ENCODE data around the gene RPL19. TPM values are rescaled to one million over a fixed set of nuclear protein-coding genes. Genes with fewer than 3 reads are reported as not detected.
A peak's percentile ranks its signal among the peaks of the same experiment; 100 is the strongest.
"Not testable (repeated sequence)": the region's sequence is repeated elsewhere in the genome, so short reads cannot be mapped to it uniquely, and the experiment has no call there.

Gene RPL19
- polyA plus RNA-seq (2012; ENCODE audit: insufficient read depth, insufficient read length), result 3,873 TPM

DNA sequence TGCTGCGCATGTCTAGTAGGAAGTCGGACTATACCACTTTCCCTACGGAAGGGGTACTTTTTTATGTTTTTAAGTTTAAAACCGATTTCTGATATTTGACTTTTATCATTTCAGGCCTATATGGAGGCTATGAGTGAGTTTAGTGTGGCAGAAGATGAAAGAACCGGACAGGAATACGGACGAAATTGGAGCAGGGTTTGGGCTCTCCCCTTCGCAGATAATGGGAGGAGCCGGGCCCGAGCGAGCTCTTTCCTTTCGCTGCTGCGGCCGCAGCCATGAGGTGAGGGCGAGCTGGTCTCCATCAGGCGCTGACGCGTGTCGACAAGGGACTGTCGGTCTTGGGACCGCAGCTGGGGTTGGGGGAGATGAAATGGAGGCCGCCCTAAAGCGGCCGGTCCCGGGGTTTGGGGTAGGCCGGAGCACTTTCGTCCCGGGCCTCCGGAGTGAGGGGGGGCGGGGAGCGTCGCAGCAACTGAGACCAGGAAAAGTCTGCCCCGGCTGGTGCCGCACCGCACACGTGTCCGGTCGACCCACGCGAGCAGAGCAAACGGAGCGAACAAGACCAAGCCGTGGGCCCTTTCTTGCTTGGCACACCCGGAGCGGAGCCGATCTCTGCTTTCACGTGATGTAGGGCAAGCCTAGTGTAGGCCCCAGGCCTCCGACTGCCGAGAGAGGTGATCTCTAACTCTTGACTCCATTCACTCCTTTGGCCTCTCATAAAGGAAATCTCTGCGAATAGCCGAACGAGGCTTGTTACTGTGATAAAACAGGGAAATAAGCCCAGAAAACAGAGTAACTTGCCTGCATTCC, at the start of gene RPL19:
Gene RPL19 (plus strand): TSS at position 214 of the 810 bp plus-strand sequence. CDS start 62 bp downstream, at position 276.
- H3K4me3 ChIP-seq (ENCODE audit: low read length), result peak within 1 kb of the TSS; percentile 100
- no peak for DNase-seq (ENCODE audit: low read depth, low spot score)

DNA sequence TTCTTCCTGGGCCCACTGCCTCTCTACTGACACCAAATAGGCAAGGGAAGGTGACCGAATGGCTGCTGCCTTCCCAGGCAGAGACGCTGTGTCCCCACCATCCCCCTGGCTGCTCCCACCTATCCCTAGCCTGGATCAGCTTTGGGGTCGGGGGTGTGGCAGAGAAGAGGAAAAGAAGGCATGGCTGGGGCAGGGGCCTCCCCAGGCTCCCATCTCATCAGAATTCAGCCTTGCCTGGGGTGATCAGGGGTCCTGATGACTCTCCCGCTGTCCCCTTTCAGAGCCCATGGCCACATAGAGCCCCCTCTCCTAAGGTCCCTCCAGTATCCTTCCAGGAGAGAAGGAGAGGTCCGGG, 49.3 kb upstream of the RPL19 start:
- H3K4me3 ChIP-seq (ENCODE audit: low read length), result no peak overlapping the region
- DNase-seq (ENCODE audit: low read depth, low spot score), result no peak

DNA sequence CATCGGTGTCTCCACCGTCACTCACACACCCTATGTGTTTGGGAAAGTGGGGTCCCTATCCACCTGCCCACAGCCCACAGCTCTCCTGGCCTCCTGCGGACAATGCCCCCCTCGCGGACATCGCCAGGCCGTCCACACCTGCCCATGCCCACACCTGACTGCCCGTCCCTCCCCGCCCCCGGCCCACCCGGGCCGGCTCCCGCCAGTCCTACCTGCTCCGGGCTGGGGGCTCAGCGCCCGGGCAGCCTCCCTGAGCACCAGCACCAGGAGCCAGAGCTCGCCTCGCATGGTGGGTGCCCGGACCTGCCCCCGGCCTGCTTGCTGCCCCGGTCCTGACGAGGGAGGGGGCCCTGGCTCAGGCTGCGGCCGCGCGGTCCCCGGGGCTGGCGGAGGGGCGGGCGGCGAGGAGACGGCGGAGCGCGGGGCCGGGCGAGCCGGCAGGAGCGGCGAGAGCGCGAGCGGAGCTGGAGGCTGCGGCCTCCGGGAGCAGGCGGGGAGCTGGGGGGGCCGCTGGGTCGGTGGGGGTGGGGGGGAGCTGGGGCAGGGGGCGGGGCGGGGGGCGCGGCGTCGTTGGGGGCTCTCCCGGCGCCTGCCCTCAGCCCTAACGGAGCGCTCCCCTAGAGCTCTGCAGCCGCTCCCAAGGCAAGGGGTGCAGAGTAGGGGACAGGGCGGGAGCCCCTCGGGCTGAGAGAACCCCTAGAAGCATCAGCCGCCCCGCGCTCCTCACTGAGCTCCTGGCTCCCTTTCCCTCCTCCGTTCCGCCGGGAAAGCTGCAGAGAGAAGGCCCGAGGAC, 48.7 kb upstream of the RPL19 start, which contains the start of gene PLXDC1:
Gene PLXDC1 (minus strand): TSS at position 488 of the 793 bp plus-strand sequence. CDS start 200 bp downstream, at position 288.
- DNase-seq (ENCODE audit: low read depth, low spot score), result no peak
- H3K4me3 ChIP-seq (ENCODE audit: low read length), result peak within 1 kb of the TSS; percentile 74

DNA sequence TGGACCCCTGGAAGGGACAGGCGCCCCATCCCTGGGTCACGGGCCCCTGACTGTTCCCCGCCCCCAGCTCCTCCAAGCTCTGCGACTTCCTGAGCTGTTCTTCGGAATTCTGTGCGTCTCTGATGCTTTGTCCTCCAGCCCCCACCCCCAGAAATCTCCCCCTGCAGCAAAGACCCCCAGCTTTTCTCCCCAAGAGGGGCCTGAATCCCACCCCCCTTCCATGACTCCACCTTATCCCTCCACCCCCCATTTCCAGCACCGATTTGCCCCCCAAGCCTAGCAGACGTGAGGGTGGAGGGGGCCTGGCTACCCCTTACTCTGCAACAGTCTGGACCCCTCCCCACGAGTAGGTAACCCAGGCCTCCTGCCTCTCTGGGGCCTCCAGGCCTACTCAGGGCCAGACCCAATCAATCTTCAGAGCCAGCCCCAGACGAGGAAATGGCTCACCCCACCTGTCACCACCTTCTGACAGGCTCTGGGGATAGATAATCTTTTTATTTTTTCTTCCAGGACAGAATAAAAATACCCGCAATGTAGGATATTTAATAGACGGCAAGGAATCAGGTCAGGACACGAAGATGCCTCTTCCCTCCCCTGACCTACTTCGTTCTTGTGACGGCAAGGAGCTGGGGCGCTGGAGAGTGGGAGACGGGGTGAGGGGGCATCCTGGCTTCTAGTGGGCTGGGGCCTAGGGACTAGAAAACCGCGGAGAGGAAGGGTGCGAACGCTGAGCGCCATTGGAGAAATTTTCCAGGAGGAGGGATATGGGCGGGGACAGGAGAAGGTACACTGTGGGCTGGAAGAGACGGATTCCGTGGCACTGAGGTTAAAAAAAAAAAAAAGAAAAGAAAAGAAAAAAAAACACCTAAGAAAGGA, 47.9 kb upstream of the RPL19 start:
- DNase-seq (ENCODE audit: low read depth, low spot score), result no peak
- peak overlapping the region; percentile 74 for H3K4me3 ChIP-seq (ENCODE audit: low read length)

DNA sequence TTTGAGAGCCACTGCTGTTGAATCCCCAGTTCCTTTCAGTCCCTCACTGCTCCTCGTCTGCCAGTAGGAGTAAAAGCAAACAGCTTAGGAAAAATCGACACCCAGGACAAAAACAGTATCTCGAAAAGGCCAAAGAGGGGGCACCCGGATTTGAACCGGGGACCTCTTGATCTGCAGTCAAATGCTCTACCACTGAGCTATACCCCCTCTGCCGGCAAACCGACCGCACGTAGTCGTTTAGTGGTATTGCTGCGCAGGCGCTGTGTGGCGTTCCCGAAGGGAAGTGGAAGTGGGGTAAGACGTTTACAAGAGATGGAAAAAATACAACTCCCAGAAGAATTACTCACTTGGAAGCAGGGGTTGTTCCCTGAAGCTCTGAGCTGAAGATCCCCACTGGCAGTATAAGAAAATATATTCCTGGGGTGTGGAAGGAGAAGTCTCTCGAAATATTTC, 46.5 kb upstream of the RPL19 start:
- peak overlapping the region; percentile 74 for H3K4me3 ChIP-seq (ENCODE audit: low read length)
- DNase-seq (ENCODE audit: low read depth, low spot score), result peak; percentile 80

DNA sequence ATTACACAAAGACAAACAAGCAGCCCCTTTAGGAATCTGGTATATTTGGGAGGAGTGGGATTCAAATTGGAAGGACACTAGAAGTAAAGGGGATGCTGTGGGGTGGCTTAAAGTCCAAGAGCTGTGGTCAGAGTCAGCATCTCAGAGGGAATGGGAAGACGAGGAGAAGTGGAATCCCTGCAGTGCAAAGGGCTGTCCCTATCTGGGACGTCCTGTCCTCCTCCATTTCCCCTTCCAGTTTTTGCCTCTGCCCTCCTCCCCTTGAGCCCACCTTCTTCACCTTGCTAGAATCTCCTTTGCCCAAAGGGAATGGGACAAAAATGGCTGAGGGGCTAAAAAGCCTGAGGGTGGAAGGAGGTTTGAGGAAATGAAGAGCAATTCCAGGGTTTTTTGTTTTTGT, 44.4 kb upstream of the RPL19 start:
- no peak for DNase-seq (ENCODE audit: low read depth, low spot score)
- H3K4me3 ChIP-seq (ENCODE audit: low read length), result no peak overlapping the region

DNA sequence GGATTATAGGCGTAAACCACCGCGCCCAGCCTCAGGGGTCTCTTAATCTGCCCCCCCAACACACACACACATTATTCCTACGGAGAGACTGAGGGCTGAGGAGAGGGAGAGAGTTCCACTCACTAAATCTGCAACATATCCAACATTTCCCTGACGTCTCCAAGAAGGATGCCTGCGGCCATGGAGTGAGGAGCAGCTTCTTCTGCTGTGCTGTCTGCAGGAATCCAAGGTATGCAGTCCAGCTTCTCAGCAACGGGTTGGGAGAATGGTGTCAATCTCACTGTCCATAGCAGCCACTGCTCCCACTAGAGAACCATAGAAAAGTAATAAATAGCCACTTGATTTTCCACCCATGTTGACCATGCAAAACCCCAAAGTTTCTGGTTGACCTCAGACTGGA, 43.6 kb upstream of the RPL19 start:
- H3K4me3 ChIP-seq (ENCODE audit: low read length), result no peak overlapping the region
- no peak for DNase-seq (ENCODE audit: low read depth, low spot score)

DNA sequence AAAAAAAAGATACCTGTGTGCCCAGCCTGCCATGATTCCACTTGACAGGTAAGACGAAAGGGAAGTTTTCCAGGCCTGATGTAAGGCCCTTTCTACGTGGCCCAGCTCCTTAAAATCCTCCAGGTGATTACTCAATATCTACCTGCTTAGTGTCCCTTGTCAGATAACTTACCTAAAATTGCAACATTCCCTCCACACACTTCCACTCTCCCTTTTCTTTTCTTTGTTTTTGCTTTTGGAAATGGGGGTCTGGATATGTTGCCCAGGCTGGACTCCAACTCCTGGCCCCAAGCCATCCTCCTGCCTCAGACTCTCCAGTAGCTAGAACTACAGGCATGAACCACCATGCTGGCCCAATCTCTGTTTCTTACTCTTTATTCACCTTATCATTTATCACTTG, 41.5 kb upstream of the RPL19 start:
- H3K4me3 ChIP-seq (ENCODE audit: low read length), result no peak overlapping the region
- DNase-seq (ENCODE audit: low read depth, low spot score), result no peak

DNA sequence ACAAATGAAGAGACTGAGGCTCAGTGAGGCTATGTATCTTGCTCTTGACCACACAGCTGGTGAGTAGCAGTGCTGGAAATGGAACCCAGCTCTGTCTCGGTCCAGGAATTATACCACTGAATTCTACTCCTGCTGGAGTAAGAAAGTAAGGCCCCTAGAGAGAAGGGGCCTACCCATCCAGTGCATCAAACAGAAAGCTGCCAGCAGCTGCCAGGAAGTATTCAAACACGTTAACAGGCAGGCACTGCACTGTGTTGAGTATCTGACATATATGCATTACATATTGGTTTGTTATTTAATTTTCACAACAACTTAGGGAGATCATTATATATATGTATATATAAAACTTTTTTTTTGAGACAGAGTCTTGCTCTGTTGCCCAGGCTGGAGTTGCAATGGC, 38.1 kb upstream of the RPL19 start:
- no peak overlapping the region for H3K4me3 ChIP-seq (ENCODE audit: low read length)
- DNase-seq (ENCODE audit: low read depth, low spot score), result peak; percentile 61

DNA sequence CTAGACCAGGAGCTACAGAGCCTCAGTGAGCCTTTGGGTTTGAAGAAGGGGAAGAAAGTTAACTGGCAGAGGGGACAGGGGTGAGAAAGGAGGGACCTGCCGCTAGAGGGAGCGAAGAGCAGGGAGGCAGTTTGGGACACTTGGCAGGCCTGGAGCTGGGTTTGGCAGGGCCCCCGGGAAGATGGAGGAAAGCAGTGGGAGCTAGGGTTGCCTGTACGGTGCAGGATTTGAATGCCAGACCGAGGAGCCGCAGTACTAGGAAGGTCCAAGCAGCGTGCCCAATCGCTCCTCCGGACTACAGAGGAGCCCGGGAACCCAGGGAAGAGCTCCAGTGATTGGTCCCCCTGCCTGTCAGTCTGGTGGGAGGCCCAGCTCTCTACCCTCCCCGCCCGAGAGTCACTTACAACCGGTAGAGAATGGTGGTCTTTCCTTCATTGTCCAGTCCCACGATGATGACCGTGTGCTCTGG, 35.4 kb upstream of the RPL19 start:
- H3K4me3 ChIP-seq (ENCODE audit: low read length), result peak overlapping the region; percentile 31
- DNase-seq (ENCODE audit: low read depth, low spot score), result peak; percentile 80

DNA sequence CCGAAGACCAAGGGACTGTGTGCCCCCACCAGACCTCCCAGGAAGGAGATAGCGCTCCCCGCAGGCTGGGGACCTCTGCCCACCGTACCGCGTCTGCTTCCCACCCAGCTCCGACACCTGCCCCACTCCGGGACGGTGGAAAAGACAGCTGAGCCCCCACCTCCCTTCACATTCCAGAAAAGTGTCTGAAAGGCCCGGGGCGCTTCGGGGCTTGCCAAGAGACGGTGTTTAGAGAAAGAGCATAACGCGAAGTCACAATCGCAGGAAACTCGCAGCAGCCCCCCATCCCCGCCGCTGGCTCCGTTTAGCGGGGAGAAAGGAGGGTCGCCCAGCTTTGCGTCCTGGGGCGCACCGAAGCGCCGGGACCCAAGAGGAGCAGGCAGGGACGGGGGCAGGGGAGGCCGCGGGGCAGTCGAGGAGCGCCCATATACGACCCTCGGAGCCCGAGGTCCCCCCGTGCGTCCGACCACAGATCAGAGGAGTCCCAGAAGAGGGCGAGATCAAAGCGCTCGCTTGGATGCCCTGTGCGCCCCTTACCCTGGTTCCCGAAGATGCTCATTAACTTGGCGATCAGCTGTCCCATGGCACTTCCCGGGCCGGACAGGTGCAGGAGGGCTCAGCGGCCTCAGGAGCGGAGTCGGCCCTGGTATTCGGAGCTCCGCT, 34.8 kb upstream of the RPL19 start:
- no peak overlapping the region for H3K4me3 ChIP-seq (ENCODE audit: low read length)
- DNase-seq (ENCODE audit: low read depth, low spot score), result no peak

DNA sequence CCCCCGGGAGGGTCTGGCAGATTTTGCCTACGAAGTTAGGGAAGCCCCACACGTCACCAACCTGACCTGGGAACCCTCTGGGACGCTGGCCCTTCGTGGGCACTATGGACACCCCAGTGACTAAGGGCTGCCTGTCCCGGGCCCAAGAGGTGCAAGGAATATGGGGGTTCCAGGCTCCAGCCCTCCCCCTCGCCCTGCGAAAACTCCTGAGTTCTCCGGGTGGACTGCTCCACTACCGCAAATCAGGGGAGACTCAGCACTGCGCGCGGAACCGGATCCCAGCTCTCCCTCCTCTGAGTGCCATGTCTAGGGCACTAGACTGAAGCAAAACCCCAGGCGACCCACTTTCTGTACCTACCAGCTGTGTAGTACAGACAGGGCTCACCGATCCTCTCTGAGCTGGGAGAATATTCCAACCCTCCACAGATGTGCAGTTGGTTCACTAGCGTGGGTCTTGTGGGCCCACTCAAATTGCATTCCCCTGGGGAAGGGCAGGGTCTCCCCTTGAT, 34.2 kb upstream of the RPL19 start, which contains the start of gene ARL5C:
Gene ARL5C (minus strand): TSS at position 321 of the 509 bp plus-strand sequence. CDS start 401 bp downstream, outside the sequence.
- H3K4me3 ChIP-seq (ENCODE audit: low read length), result no peak within 1 kb of the TSS; the same call in 1 of the 2 replicates
- no peak for DNase-seq (ENCODE audit: low read depth, low spot score)

DNA sequence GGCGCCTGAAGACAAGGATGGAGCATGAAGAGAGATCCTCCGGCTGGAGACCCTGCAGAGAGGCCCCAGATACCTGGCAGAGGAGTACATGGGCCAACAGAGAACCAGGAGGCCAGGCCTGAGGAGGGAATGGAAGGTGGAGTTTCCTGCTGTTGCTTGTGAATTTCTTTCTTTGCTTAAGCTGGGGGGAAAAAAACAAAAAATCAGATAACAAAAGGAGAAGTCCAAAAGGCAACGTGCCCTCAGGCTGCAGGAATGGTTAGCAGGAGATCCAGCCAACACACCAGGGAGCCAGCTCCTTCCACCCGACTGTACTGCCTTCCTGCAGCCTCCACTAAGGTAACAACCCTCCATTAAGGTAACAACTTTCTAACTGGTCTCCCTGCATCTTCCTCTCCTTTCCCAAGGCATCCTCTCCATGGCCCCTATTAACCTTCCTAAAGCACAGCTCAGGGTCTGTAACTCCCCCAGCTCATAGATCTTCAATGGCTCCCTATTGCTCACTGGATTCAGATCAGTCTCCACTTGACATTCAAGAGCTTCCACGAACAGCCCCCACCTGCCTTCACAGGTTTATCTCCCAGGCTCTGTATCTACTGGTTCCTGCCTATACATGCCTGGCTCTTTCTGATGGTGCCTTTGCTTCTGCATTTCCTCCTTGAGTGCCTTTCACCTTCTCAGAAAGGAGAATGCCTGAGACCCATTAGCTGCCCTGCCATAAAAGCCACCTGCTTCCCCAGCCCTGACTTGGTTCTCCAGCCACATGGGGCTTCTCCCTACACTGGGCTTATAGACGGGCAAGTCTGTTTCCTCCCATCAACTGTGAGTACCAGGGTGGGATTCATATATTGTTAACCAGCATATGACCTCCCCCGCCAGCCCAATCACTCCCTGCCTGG, 33.4 kb upstream of the RPL19 start:
- peak; percentile 53 for DNase-seq (ENCODE audit: low read depth, low spot score)
- no peak overlapping the region; the same call in 1 of the 2 replicates for H3K4me3 ChIP-seq (ENCODE audit: low read length)

DNA sequence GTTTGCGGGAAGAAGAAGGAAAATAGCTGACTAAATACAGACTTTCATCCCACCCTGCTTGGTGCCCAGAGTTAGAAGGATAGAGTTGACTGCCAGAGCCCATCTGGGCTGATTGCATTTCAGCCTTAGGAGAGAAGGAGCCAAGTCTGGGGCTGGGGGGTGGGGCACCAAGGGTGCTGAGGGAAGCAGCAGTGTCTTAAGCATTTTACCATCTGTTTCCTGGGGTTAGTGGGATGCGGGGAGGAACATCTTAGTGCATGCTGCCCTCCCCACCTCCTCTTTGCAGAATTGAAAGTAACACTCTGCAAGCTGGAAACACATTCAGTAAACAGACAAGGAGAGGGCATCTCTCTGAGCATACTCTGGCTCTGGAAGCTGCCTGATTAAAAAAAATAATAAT, 32.6 kb upstream of the RPL19 start:
- H3K4me3 ChIP-seq (ENCODE audit: low read length), result no peak overlapping the region; the same call in 1 of the 2 replicates
- peak; percentile 98 for DNase-seq (ENCODE audit: low read depth, low spot score)

DNA sequence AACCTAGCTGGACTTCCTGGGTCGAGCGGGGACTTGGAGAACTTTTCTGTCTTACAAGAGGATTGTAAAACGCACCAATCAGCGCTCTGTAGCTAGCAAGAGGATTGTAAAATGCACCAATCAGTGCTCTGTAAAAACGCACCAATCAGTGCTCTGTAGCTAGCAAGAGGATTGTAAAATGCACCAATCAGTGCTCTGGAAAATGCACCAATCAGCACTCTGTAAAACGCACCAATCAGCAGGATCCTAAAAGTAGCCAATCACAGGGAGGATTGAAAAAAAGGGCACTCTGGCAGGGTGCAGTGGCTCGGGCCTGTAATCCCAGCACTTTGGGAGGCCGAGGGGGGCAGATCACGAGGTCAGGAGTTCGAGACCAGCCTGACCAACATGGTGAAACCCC, 31.6 kb upstream of the RPL19 start:
- not testable (repeated sequence) for DNase-seq (ENCODE audit: low read depth, low spot score); H3K4me3 ChIP-seq (ENCODE audit: low read length)

DNA sequence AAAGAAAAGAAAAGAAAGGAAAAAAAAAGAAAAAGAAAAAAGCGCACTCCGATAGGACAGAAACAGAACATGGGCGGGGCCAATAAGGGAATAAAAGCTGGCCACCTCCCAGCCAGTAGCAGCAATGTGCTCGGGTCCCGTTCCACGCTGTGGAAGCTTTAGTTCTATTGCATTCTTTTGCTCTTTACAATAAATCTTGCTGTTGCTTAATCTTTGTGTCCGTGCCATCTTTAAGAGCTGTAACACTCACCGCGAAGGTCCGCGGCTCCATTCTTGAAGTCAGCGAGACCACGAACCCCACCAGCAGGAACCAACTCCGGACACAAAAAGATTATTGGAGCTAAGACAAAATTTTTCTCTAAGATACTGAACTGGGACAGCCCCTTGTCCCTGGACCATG, 31.0 kb upstream of the RPL19 start:
- DNase-seq (ENCODE audit: low read depth, low spot score), result no peak
- no peak overlapping the region for H3K4me3 ChIP-seq (ENCODE audit: low read length)

DNA sequence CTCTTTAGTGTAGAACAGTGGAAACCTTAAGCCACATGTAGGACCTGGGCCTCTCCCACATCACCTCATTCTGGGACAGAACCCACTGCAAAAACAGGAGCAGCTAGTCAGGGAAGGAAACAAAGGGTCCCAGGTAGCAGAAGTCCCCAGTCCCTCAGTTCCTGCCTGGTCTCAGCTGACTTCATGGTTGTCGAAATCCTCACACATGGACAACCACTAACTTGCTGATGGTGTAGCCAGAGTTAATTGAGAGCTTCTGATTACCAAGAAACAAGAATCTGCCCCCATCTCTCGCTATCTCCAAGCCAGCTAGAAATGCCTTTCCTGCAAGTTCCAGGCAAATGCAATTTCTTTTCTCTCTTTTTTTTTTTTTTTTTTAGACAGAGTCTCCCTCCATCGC, 30.6 kb upstream of the RPL19 start:
- DNase-seq (ENCODE audit: low read depth, low spot score), result no peak
- no peak overlapping the region for H3K4me3 ChIP-seq (ENCODE audit: low read length)

Measured in Jurkat, Clone E6-1 (cell line).